Mammary microvascular endothelial cell (primary cell): ENCODE results near the gene TM2D1. TPM values are rescaled to one million over a fixed set of nuclear protein-coding genes. Genes with fewer than 3 reads are reported as not detected.

Source experiments
- total RNA-seq: library from RNA; depleted of rRNA; stranded (reverse); fragments of >200 nt; gene quantifications from 2 replicates; pipeline ENCODE4 v1.2.3, GENCODE V29; 2015

Gene TM2D1
- 35.3 and 38.0 TPM in 2 replicates for total RNA-seq

GRCh38 chr1:61724813-61725694, at the start of gene TM2D1:
TM2D1 (minus strand) TSS chr1:61725141; CDS start chr1:61725120, 21 bp downstream.

DNA sequence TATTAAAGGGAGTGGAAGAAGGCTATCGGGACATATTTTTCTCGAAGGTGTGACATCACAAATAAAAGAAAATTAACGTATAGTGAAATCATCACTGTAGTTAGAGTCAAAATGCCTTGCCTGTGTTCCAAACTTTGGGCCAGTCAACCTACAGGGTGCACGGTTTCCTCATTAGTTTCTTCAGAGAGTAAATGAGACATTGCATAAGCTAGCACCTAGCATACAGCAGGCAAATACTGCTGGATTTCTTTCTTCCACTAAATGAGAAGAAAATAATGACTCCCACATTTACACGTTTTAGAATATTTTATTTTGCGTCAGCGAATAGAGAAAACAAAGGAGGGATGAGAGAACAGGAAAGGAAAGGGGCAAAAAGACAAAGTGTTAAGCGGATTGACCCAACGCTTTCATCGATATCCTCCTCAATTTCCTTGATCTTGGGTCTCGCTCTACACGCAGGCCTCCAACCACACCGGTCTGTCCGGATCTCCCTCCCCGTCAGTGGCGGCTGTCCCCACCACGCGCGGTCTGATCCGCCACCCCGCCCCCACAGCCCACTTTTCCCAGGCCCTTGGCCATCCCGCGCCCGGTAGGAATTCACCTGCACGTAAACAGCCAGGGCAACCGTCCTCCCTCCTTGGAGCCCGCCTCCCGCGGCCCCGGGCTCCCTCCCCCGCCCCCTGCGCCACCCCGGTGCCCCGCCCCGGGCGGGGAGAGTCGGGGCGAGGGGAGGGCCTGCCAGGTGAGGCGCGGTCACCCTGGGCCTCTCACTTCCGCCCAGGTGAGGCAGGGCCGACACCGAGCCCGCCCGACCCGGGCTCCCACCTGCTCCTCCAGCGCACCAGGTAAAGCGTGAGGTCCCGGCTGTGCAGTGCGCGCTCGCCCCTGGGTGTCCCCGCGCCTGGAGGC, 17.0 kb upstream of the TM2D1 start, which contains the start of gene PATJ:
Gene PATJ (plus strand): TSS at position 770 of the 909 bp plus-strand sequence. CDS start 20,413 bp downstream, outside the sequence.

Other genes starting within 250 kb of the TM2D1 start
- 1.3 and 9.8 TPM in 2 replicates for gene PATJ, start 17.3 kb upstream of the TM2D1 start, total RNA-seq